HG02938 (cell line): ENCODE results near the gene JMJD1C.
A peak's percentile ranks its signal among the peaks of the same experiment; 100 is the strongest.

Experiments used
- ATAC-seq: cut with Tn5 transposase; IDR thresholded peaks from one replicate; pipeline ENCODE4 v1.9.1; 2021; ENCODE audit warnings: mild to moderate bottlenecking, moderate library complexity; ENCODE audit not compliant: unreplicated experiment

The JMJD1C gene

DNA sequence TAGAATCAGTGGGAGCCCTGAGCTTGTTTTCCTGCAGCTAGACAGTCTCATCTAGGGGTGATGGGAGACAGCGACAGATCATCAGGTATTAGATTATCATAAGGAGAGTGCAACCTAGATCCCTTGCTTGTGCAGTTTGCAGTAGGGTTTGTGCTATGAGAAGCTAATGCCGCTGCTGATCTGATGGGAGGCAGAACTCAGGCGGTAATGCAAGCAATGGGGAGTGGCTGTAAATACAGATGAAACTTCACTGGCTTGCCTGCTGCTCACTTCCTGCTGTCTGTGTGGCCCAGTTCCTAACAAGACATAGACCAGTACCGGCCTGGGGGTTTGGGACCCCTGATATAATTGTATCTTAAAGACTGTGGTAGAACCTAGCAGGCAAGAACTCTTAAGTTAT, 315.0 kb downstream of the JMJD1C start:
- ATAC-seq, result no peak

DNA sequence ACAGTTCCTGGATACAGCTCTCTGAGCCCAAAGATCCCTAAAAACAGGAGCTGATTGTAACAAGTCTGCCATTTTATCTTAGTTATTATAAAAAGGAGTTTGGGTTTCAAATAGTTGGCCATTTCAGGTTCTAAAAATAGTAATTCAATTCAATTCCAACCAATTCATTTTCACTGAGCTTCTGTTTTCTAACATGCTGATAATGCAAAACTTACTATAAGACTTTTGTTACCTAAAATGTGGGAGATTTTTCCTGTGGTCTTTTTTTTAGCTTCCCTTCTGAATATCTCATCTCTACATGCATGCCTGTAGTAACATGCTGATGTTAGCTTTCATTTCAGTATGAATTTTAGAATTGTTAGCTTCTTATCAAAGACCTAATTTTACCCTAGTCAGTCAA, 319.3 kb downstream of the JMJD1C start:
- no peak for ATAC-seq

DNA sequence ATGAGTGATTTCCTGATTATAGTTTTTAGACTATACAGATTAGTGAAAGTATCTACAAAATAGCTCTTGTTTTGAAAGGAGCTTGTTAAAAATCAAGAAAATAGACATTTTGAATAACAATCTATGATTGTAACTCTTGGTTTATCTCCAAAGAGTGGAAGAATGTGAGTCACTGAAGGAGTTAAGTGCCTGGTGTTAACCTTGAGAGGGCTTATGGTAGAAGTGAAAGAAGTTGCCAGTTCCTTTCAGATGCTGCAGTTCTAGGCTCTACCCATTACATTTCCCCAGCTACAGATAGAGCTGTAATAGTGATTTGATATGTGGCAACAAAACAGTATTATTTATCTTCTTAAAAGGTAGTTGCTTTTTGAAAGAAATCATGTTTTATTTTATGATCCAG, 320.0 kb downstream of the JMJD1C start:
- peak; percentile 47 for ATAC-seq

GRCh38 chr10:63143987-63144386, 321.8 kb downstream of the JMJD1C start:
- ATAC-seq, result no peak

- no peak for ATAC-seq
These were observed 323.6 kb downstream of the JMJD1C start for GRCh38 chr10:63142136-63142535.

- ATAC-seq, result no peak
These were observed 325.7 kb downstream of the JMJD1C start for GRCh38 chr10:63140077-63140476.

- no peak for ATAC-seq
These were observed 328.5 kb downstream of the JMJD1C start for GRCh38 chr10:63137306-63137705.

DNA sequence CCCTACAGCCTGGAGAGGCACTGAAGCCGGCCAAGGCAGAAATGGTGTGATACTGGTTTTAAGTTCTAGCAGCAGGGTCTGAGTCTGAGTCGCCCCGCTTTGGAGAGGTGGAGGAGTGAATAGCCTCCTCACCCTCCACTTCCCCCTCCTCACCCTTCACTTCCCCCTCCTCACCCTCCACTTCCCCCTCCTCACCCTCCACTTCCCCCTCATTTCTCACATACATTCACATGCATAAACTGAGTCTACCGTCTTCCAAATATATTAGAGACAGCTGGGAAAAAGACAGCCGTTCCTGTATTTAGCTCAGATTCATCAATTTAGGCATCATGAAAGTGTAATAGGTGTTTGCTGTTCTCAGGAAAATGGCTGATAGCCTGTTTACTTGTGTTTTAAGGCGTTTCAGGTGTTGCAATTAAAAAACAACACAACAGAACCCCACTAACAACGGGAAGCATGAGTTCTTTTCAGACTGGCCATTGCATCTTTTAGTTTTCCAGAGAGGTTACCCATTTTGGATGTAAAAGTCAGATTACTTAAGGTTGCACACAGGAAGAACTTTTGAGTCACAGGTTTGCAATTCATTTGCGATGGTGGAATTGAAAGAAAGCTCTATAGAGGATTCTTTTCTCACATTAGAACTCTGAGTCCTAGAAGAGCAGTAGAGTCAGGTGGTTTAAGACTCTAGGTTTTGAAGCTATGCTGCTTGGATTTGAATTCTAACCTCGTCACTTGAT, 331.8 kb downstream of the JMJD1C start:
- ATAC-seq, result no peak

DNA sequence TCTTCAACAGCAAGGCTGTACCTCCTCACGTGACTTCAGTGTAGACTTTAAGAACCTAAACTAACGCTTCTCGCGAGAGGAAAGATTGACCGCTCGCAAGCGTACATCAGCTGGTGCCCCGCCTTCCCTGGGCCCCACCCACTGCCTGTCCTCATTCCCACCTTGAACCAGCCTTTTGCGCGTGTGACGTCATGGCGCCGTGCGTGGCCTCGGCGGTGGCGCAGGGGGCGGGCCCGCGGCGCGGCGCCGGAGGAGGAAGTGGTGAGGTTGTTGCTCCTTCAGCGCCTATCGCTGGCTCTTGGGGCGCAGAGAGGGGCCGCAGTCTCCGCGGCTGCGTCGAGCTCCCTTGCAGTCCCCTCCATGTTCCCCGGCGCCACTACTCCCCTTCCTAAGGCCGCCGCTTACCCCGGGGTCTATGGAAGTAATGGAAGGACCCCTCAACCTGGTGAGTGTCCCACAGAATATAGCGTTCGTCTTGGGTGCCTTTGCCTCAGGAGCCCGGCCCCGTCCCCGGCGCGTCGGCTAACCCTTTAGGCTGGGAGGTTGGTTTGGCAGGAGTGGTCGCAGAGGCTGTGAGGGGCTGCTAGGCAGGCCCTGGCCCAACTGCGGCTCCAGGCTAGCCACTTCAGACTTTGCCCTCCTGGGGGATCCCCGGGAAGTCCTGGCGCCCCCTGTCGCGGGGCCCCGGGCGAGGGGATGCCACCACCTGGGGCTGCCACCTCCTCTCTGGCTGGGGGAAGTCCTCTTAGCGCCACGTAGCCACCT, 332.5 kb downstream of the JMJD1C start, which contains the start of gene NRBF2:
TSS of gene NRBF2 (plus strand) at position 273 of the 765 bp plus-strand sequence. CDS start at position 416, 143 bp downstream.
- ATAC-seq, result peak; percentile 97

GRCh38 chr10:63132651-63133055, 333.1 kb downstream of the JMJD1C start:
- ATAC-seq, result no peak

DNA sequence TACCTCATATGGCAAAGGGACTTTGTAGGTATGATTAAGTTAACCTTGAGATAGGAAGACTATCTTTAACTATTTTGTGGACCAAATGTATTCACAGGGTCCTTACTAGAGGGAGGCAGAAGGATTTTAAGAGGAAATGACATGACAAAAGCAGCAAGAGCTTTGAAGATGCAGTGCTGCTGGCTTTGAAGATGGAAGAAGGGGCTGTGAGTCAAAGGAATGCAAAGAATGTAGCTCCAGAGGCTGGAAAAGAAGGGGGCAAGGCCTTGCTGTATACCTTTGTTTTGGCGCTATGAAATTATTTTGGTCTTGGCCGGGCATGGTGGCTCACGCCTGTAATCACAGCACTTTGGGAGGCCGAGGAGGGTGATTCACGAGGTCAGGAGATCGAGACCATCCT, 335.9 kb downstream of the JMJD1C start:
- no peak for ATAC-seq

DNA sequence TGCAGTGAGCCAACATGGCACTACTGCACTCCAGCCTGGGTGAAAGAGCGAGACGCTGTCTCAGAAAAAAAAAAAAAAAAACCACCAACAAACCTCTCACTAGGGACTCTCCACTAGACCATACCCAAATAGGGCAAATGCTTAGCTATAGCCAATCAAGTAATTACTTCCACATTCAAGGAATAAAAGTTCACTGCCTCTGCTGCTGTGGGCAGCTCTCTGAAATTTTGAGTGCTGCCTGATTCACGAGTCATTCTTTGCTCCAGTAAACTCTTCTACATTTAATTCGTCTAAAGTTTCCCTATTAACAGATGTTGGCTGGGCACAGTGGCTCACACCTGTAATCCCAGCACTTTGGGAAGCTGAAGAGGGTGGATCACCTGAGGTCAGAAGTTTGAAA, 337.3 kb downstream of the JMJD1C start:
- ATAC-seq, result no peak

GRCh38 chr10:63125459-63125858, 340.3 kb downstream of the JMJD1C start:
- ATAC-seq, result no peak

GRCh38 chr10:63123727-63124362, 341.9 kb downstream of the JMJD1C start:
- ATAC-seq, result no peak

DNA sequence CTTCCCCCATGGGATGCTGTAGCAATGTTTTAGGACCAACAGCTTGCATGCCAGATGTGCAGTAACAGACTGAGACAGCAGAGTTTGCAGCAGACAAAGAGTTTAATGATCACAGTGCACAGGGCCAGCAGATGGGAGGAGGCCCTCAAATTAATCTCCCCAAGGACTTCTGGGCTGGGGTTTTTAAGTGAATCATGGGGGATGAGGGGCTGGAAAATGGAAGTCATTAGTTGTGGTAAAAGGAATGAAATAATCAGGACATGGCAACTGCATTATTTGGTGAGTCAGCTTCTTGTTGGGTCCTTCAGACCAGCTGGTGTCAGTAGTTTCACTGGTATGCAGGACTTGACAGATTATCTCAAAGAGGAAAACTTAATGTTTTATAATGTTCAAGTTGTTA, 345.2 kb downstream of the JMJD1C start:
- no peak for ATAC-seq

GRCh38 chr10:63119041-63119440, 346.7 kb downstream of the JMJD1C start:
- no peak for ATAC-seq
